ENCODE results near the gene MST1R.

The MST1R gene

DNA sequence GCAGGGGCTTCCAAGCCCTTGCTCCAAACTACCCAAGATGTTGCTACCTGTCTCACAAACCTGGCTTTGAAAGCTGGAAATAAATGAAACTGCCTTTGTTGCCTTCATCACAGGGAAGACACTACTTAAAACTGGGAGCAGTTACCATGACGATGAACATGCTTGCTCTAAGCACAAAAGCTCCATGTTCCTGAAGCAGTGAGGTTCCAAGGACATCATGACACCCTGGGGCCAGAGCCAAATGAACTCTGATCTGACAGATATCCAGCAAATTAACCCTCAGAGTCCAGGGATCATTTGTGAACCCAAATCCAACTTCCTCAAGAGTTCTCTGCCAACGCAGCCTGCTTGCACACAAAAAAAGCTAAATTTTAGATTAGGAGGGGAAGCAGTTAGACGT lies 58.0 kb downstream of the MST1R start:
- Histone ChIP-seq H3K27me3 (no peaks in the 10 kb centered on the region), H3K27ac (no peak overlapping the region), H3K36me3 (no peaks in the 10 kb centered on the region), H3K4me1 (no peaks in the 10 kb centered on the region), H3K9me3 (no peaks in the 10 kb centered on the region), H3K4me3 (no peak overlapping the region)
- no peak for DNase-seq
- TF ChIP-seq, protein P1, sequence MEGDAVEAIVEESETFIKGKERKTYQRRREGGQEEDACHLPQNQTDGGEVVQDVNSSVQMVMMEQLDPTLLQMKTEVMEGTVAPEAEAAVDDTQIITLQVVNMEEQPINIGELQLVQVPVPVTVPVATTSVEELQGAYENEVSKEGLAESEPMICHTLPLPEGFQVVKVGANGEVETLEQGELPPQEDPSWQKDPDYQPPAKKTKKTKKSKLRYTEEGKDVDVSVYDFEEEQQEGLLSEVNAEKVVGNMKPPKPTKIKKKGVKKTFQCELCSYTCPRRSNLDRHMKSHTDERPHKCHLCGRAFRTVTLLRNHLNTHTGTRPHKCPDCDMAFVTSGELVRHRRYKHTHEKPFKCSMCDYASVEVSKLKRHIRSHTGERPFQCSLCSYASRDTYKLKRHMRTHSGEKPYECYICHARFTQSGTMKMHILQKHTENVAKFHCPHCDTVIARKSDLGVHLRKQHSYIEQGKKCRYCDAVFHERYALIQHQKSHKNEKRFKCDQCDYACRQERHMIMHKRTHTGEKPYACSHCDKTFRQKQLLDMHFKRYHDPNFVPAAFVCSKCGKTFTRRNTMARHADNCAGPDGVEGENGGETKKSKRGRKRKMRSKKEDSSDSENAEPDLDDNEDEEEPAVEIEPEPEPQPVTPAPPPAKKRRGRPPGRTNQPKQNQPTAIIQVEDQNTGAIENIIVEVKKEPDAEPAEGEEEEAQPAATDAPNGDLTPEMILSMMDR (IDR thresholded peaks at IDR 0.05), result no peak
- intact Hi-C loops (cut with DNase I; ENCODE audit: low total_unique reads), result loop anchor here (10.0 kb wide), 1 partner anchor 59 kb away; the partner anchor contains the start of gene MST1R

DNA sequence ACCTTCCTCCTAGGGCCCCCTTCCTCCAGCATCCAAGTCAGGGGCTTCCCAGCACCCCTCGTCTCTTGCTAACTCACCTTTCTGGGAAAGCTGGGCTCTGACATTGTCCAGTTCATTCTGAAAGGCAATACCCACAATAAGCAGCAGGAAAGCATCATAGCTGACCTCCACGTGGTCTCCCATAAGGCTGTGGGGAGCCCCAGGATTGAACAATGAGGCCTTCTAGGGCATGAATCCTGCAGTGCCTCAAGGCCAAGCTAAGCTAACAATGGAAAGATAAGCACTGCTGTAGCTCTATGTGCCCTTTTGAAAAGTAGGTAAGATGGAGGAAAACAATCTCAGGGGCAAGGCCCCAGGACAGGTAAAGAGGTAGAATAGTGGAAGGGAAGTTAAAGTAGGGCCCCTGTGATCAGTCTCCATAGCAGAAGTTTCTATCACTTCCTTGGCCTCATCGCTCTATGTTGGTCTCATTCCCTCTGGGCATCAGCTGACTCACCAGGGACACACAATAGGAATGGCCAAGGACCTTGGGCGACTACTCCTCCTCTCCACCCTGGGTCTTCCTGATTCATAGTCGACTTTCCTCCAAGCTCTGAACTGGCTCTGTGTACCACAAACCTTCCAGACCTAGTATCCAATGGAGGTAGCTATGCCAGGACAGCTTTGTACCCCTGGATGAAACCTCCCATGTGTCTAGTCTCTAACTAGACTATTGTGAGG lies 59.0 kb downstream of the MST1R start:
- H3K9me3 ChIP-seq, result no peaks in the 10 kb centered on the region
- H3K27ac ChIP-seq, result no peak overlapping the region
- intact Hi-C loops (cut with DNase I; ENCODE audit: low total_unique reads), result loop anchor here (10.0 kb wide), 1 partner anchor 60 kb away; the partner anchor contains the start of gene MST1R
- no peak for DNase-seq
- H3K4me1 ChIP-seq, result peaks cover 0 to under 1% (median 0%) of the 10 kb centered on the region in 4 donors
- no peak overlapping the region for H3K4me3 ChIP-seq
- TF ChIP-seq, protein P1 (IDR thresholded peaks at IDR 0.05), result no peak
- no peaks in the 10 kb centered on the region for H3K36me3 ChIP-seq
- no peaks in the 10 kb centered on the region for H3K27me3 ChIP-seq

DNA sequence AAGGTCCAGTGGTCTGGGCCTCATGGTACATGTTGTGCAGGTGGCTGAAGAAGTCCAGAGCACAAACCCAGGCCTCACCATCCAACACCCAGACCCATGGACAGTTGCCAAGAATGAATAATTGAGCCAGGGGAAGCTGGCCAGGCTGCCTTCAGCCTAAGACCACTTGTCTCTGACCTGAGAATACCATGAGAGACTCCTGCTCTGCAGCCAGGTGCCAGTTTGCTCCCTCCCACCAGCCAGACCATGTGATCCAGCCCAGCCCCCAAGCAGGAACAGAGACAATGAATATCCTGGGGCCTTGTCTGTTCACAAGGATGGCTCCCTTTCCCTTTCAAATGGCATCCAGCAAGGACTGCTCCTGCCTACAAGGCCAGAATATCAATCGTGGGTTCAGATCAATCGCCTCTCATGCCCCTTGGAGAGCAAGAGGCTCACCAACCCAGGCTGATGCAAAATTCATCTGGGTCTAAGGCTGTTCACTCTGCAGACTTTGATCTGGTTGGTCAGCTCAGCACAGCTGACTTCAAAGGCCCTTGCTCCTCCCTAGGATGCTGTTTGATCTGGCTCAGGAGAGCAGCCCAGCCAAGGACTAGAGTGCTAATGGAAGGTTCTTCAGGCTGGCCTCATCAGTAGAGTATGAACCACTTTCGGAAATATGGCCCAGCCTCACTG lies 60.7 kb downstream of the MST1R start:
- H3K27ac ChIP-seq, result no peak overlapping the region
- no peaks in the 10 kb centered on the region for H3K9me3 ChIP-seq
- H3K4me3 ChIP-seq, result no peak overlapping the region
- no peaks in the 10 kb centered on the region for H3K36me3 ChIP-seq
- H3K27me3 ChIP-seq, result no peaks in the 10 kb centered on the region
- peaks cover 0 to 7% (median 1%) of the 10 kb centered on the region in 4 donors for H3K4me1 ChIP-seq
- TF ChIP-seq, protein P1 (IDR thresholded peaks at IDR 0.05), result no peak
- DNase-seq, result no peak
- intact Hi-C loops (cut with DNase I; ENCODE audit: low total_unique reads), result loop anchor here (10.0 kb wide), 1 partner anchor 62 kb away; the partner anchor contains the start of gene MST1R

DNA sequence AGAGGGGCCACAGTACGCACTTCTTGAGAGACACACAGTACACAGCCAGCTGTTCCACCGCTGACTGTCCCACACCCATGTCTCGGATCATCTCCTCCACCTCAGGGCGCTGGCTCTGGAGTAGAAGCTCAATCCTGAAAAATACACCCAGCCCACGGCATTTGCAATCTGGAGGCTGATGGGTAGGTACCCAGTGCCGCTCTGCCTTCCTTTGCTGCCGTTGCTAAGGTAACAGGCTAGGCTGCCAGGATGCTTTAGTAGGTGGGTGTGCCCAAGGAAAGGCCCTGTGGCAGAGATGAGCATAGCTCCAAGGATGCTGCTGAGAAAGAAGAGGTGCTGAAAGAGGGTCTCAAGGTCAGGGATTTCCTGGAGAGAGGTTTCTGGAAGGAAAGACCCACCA lies 61.9 kb downstream of the MST1R start:
- Histone ChIP-seq H3K27me3 (no peaks in the 10 kb centered on the region), H3K27ac (no peak overlapping the region), H3K9me3 (no peaks in the 10 kb centered on the region), H3K4me1 (peaks cover 0 to 7% (median 1%) of the 10 kb centered on the region in 4 donors), H3K4me3 (no peak overlapping the region), H3K36me3 (no peaks in the 10 kb centered on the region)
- DNase-seq, result no peak
- TF ChIP-seq, protein P1 (IDR thresholded peaks at IDR 0.05), result no peak
- intact Hi-C loops (cut with DNase I; ENCODE audit: low total_unique reads), result loop anchor here (10.0 kb wide), 1 partner anchor 63 kb away; the partner anchor contains the start of gene MST1R

DNA sequence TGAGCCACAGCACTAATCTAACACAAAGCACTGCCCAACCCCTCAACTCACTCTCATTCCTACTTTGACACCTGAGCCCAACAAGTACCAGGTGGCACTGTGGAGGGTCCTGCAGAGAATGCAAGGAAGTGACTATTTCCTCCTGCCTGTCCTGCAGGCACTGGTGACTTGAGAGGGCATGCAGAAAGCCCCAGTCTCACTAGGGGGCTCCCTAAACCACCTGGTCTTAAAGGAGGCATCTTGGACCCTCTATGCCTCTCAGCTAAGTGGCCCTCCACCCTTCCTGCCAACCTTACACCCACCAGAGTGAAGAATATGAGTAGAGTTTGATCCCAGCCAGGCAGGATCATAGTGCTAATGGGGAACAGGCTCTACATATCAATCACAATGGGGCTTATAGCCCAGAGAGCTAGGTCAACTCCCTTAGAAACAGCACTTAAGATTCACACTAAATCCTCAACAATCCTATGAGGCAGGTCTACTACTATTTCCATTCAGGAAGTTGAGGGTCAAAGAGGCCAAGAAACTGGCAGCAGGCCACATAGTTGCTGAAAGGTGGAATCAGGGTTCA lies 62.5 kb downstream of the MST1R start:
- Histone ChIP-seq H3K4me3 (no peak overlapping the region), H3K27ac (no peak overlapping the region), H3K4me1 (peaks cover 0 to 7% (median 1%) of the 10 kb centered on the region in 4 donors), H3K9me3 (no peaks in the 10 kb centered on the region), H3K36me3 (no peaks in the 10 kb centered on the region), H3K27me3 (no peaks in the 10 kb centered on the region)
- DNase-seq, result no peak
- TF ChIP-seq, protein P1 (IDR thresholded peaks at IDR 0.05), result peak in 1 of 2 experiments; percentile 6
- intact Hi-C loops (cut with DNase I; ENCODE audit: low total_unique reads), result loop anchor here (10.0 kb wide), 1 partner anchor 64 kb away; the partner anchor contains the start of gene MST1R
